ENCODE results near the gene TNFRSF4. TPM values are rescaled to one million over a fixed set of nuclear protein-coding genes. Genes with fewer than 3 reads are reported as not detected.

Gene TNFRSF4
- total RNA-seq (2014; rRNA removed; shearing (Covaris generic)), result not detected in 2 replicates

DNA sequence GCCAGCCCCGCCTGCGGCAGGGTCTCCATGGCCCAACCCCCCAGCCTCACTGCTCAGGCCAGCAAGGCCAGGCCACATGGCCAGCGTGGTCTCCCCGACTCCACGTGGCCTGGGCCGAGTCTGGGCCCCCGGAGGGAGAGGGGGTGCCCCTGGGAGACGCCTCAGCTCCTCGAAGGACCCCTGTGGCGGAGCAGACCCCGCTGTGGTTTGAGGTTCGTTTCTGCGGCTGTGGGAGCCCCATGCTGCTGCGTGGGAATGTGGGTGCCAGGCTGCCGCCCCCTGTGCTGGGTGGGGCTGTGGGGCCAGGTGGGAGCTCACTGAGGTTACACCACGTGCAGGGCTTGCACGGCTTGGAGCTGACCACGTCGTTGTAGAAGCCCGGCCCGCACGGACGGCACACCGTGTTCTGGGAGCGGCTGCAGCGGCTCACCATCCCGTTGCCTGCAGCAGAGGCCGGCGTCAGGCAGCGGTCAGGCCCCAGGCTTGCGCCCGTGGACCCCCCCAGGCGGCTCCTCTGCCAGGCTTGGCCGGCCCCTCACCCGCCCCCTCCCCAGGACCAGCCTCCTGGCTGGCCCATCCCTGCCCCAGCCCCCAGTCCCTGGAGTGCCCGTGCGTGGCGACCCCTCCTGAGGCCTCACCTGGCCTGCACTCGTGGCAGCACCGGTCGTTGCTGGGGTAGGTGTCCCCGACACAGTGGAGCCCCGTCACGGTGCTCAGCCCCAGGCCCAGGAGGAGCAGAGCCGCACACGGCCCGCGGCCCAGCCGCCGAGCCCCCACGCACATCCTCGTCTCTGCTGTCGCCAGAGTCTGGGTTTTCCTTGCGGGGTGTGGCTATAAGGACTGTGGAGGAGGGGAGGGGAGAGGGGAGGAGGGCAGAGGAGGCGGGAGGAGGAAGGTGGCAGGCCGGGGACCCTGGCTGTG, at the start of gene TNFRSF4:
Gene TNFRSF4 (minus strand): TSS at position 809 of the 921 bp plus-strand sequence. CDS start 26 bp downstream, at position 783.

DNA sequence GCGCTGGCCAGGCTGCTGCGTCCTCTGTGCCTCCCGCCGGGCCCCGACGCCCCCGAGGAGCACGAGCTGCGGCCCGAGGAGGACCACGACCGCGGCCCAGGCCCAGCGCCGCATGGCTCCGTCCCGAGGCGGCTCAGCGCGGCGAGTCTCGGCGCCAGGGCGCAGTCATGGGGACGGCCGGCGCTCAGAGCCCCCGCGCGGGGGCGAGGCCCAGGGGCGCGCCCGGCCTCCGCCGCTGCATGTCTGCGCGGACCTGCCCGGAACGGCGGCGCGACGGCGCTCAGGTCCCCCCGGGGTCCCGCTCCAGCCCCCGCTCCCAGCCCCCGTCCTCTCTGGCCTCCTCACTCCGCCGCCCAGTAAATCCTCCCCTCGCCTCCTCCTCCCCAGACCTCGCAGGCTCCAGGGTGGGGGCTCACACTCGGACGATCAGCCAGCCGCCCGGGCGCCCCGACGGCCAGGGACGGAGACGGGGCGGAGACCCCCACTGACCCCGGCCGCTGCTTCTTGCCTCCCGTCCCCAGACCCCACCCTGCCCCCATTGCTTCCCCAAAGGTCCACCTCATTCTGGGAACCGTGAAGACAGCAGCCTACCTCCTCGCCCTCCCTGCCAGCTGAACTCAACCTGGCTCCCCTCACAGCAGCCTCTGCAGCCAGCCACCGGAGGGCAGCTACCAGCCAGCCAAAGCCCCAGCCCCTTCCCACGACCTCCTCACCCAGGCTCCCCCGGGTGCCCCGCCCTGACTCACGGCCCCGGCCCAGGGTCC, 32.8 kb upstream of the TNFRSF4 start, which contains the start of gene C1QTNF12:
Gene C1QTNF12 (minus strand): TSS at position 146 of the 764 bp plus-strand sequence. CDS start 32 bp downstream, at position 114.

DNA sequence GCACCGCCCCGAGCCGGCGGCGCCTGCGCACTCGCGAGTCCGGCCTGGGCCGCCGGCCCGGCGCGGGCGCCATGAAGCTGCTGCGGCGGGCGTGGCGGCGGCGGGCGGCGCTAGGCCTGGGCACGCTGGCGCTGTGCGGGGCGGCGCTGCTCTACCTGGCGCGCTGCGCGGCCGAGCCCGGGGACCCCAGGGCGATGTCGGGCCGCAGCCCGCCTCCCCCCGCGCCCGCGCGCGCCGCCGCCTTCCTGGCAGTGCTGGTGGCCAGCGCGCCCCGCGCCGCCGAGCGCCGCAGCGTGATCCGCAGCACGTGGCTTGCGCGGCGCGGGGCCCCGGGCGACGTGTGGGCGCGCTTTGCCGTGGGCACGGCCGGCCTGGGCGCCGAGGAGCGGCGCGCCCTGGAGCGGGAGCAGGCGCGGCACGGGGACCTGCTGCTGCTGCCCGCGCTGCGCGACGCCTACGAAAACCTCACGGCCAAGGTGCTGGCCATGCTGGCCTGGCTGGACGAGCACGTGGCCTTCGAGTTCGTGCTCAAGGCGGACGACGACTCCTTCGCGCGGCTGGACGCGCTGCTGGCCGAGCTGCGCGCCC, 18.3 kb upstream of the TNFRSF4 start, which contains the start of gene B3GALT6:
Gene B3GALT6 (plus strand): TSS at position 30 of the 588 bp plus-strand sequence. CDS start 42 bp downstream, at position 72.

DNA sequence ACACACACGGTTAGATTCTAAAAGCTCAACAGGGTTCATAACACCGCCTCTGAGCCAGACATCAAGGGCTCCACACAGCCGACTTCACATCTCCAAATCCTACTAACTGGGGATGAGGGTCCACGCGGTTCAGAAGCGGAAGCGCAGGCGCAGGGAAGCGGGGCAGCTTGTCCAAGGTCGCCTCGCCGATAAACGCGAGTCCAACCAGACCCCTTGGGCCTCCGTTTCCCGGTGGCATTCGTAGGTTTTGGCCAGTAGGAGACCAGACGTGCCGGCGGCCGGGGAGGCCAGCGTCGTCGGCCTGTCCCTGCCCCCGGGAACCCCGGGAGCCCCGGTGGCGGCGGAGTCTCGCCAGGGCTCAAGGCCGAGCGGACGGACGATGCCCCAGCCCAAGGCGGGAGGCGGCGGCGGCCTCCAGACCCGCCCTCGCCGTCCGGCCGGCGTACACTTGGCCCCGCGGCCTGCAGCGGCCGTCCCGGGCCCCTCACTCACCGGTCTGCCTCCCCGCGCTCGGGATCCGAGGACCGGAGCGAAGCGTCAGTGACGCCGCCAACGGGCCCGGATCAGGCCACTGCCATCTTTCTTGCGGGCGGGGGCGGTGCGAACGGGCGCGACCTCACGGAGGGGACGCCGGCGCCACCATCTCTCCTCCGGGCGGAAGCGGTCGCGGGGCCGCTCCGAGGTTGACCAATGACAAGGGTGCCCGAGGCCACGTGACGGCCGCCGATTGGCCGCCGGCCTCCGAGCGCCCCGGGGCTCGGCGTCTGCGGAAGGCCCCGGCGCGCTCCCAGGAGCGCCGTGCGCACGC, 17.7 kb upstream of the TNFRSF4 start, which contains the start of gene SDF4:
Gene SDF4 (minus strand): TSS at position 602 of the 808 bp plus-strand sequence. CDS start 3,229 bp downstream, outside the sequence.

DNA sequence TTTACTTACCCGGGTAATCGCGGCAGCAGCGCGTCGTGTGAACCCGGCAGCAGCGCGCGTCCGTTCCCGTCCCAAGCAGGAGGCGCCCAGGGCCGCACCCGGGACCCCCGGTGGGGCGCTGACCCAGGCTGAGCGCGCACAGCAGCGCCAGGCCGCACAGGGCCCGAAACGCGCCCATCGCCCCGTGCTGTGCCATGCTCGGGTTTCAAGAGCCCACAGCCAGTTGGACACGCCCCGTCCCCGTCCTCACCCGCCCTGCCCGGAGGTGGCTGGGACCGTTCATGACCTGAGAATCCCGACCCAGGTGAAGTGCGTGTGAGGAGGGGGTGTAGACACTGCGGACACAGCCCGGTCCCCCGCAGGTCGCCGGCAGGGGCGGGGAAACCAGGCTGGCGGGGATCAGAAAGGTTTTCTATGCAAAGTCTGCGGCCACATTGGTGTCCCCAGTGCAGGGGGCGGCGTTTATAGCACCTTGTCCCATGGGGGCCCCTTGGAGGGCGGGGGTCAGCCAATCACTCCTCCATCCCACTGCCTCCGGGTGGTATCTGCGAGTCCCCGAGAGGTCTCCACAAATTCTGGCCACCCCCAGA, 7.5 kb downstream of the TNFRSF4 start, which contains the start of gene TNFRSF18:
Gene TNFRSF18 (minus strand): TSS at position 217 of the 590 bp plus-strand sequence. CDS start 21 bp downstream, at position 196.

DNA sequence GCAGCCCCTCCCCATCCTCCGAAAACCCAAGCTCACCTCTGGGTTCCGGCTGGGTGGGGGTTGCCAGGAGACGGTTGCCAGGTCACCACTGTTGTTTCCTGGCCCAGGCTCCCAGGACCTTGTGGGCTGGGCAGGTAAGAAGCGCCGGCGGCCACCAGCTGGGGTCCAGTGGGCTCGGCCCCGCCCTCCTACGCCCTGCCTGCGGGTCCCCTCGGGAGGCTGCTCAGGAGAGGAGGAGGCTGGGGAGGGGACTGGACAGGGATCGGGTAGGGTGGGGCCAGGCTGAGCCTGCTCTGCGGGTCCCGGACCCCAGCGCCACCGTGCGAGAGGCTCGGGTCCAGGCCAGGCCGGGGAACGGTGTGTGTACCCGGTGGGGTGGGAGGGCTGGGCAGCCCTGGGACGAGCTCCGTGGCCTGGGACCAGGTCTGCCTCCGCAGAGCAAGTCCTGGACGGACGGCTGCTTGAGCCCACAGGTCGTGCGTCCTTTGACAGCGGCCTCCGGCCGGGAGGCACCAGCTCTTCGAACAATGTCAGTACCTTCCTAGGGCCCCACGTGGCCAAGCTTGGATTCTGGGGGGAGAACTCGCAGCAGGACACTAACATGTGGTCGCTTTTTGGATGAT, 40.0 kb downstream of the TNFRSF4 start, which contains the start of gene TTLL10:
Gene TTLL10 (plus strand): TSS at position 88 of the 623 bp plus-strand sequence. CDS start 5,336 bp downstream, outside the sequence.

Small RNA genes within 50 kb of the gene (small RNA-seq; reads per million reads assigned to genes)
- gene MIR200A (not detected), gene MIR200B (not detected), gene MIR429 (not detected)

Other genes with a start within 250 kb of the TNFRSF4 start
- gene PLEKHN1, start 247.7 kb downstream of the TNFRSF4 start, total RNA-seq (2014; rRNA removed; shearing (Covaris generic)), result 4.0 and 4.1 TPM in 2 replicates
- 0.27 and 0.38 TPM in 2 replicates for gene PERM1, start 232.1 kb downstream of the TNFRSF4 start, total RNA-seq (2014; rRNA removed; shearing (Covaris generic))
- 63.6 and 83.1 TPM in 2 replicates for gene HES4, start 214.1 kb downstream of the TNFRSF4 start, total RNA-seq (2014; rRNA removed; shearing (Covaris generic))
- 26.2 and 29.1 TPM in 2 replicates for gene ISG15, start 200.7 kb downstream of the TNFRSF4 start, total RNA-seq (2014; rRNA removed; shearing (Covaris generic))
- 94.2 and 99.7 TPM in 2 replicates for gene AGRN, start 194.0 kb downstream of the TNFRSF4 start, total RNA-seq (2014; rRNA removed; shearing (Covaris generic))
- 0.56 TPM in 1 of 2 replicates, not detected in the other for gene RNF223, start 139.8 kb downstream of the TNFRSF4 start, total RNA-seq (2014; rRNA removed; shearing (Covaris generic))
- 20.3 and 23.0 TPM in 2 replicates for gene C1orf159, start 98.1 kb downstream of the TNFRSF4 start, total RNA-seq (2014; rRNA removed; shearing (Covaris generic))
- not detected in 2 replicates for gene TTLL10, start 40.3 kb downstream of the TNFRSF4 start, total RNA-seq (2014; rRNA removed; shearing (Covaris generic))
- not detected in 2 replicates for gene TNFRSF18, start 7.6 kb downstream of the TNFRSF4 start, total RNA-seq (2014; rRNA removed; shearing (Covaris generic))
- gene SDF4, start 17.8 kb upstream of the TNFRSF4 start, total RNA-seq (2014; rRNA removed; shearing (Covaris generic)), result 86.0 and 88.9 TPM in 2 replicates
- gene B3GALT6, start 18.1 kb upstream of the TNFRSF4 start, total RNA-seq (2014; rRNA removed; shearing (Covaris generic)), result 28.7 and 31.5 TPM in 2 replicates
- 2.5 and 7.0 TPM in 2 replicates for gene C1QTNF12, start 32.6 kb upstream of the TNFRSF4 start, total RNA-seq (2014; rRNA removed; shearing (Covaris generic))
- gene UBE2J2, start 59.7 kb upstream of the TNFRSF4 start, total RNA-seq (2014; rRNA removed; shearing (Covaris generic)), result 97.6 and 120 TPM in 2 replicates
- gene SCNN1D, start 66.3 kb upstream of the TNFRSF4 start, total RNA-seq (2014; rRNA removed; shearing (Covaris generic)), result 1.2 and 2.1 TPM in 2 replicates
- gene ACAP3, start 93.8 kb upstream of the TNFRSF4 start, total RNA-seq (2014; rRNA removed; shearing (Covaris generic)), result 30.1 and 39.1 TPM in 2 replicates
- gene PUSL1, start 94.4 kb upstream of the TNFRSF4 start, total RNA-seq (2014; rRNA removed; shearing (Covaris generic)), result 34.9 and 47.2 TPM in 2 replicates
- 138 and 141 TPM in 2 replicates for gene INTS11, start 110.5 kb upstream of the TNFRSF4 start, total RNA-seq (2014; rRNA removed; shearing (Covaris generic))
- gene CPTP, start 110.6 kb upstream of the TNFRSF4 start, total RNA-seq (2014; rRNA removed; shearing (Covaris generic)), result 18.9 and 23.5 TPM in 2 replicates
- 0.30 and 0.56 TPM in 2 replicates for gene TAS1R3, start 117.1 kb upstream of the TNFRSF4 start, total RNA-seq (2014; rRNA removed; shearing (Covaris generic))
- gene DVL1, start 135.3 kb upstream of the TNFRSF4 start, total RNA-seq (2014; rRNA removed; shearing (Covaris generic)), result 115 TPM in 2 replicates
- gene MXRA8, start 144.4 kb upstream of the TNFRSF4 start, total RNA-seq (2014; rRNA removed; shearing (Covaris generic)), result 0.77 TPM in 1 of 2 replicates, not detected in the other
- 307 and 311 TPM in 2 replicates for gene AURKAIP1, start 161.1 kb upstream of the TNFRSF4 start, total RNA-seq (2014; rRNA removed; shearing (Covaris generic))
- gene CCNL2, start 185.2 kb upstream of the TNFRSF4 start, total RNA-seq (2014; rRNA removed; shearing (Covaris generic)), result 221 and 241 TPM in 2 replicates
- 286 and 336 TPM in 2 replicates for gene MRPL20, start 193.1 kb upstream of the TNFRSF4 start, total RNA-seq (2014; rRNA removed; shearing (Covaris generic))
- not detected in 2 replicates for gene ANKRD65, start 207.1 kb upstream of the TNFRSF4 start, total RNA-seq (2014; rRNA removed; shearing (Covaris generic))
- gene VWA1, start 221.5 kb upstream of the TNFRSF4 start, total RNA-seq (2014; rRNA removed; shearing (Covaris generic)), result 1.9 and 4.9 TPM in 2 replicates
- not detected in 2 replicates for gene ATAD3C, start 235.5 kb upstream of the TNFRSF4 start, total RNA-seq (2014; rRNA removed; shearing (Covaris generic))

Measured in A375 (cell line).